Measurements from ENCODE around the gene CHD1.

CHD1 gene

DNA sequence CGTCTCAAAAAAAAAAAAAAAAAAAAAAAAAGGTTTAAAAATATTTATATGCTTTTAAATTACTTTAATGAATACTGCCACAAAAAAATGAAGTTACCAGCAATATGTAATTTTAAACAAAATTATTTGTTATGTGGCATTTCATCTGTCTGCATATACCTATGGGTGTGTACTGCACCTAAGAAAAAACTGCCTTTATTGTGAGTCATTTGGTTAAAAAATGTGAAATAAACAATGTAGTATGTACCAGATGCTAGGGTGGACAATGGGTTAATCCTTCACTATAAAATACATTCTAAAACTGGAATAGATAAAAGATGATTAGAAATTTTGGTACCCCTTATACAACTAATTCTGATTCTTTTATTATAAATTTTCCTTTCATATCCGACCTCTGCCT is 12.3 kb downstream of the CHD1 start:
- DNase-seq (ENCODE audit: low spot score) = no peak
- TF ChIP-seq, protein P1, sequence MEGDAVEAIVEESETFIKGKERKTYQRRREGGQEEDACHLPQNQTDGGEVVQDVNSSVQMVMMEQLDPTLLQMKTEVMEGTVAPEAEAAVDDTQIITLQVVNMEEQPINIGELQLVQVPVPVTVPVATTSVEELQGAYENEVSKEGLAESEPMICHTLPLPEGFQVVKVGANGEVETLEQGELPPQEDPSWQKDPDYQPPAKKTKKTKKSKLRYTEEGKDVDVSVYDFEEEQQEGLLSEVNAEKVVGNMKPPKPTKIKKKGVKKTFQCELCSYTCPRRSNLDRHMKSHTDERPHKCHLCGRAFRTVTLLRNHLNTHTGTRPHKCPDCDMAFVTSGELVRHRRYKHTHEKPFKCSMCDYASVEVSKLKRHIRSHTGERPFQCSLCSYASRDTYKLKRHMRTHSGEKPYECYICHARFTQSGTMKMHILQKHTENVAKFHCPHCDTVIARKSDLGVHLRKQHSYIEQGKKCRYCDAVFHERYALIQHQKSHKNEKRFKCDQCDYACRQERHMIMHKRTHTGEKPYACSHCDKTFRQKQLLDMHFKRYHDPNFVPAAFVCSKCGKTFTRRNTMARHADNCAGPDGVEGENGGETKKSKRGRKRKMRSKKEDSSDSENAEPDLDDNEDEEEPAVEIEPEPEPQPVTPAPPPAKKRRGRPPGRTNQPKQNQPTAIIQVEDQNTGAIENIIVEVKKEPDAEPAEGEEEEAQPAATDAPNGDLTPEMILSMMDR (IDR thresholded peaks at IDR 0.05; ENCODE audit: extremely low read depth, insufficient read depth, missing control alignments) = no peak
- in situ Hi-C loops (cut with MboI; ENCODE audit: low pct_unique_long_range_greater_than_20kb, low sequenced_read_pairs, unreplicated experiment) = no loop called here

GRCh38 chr5:98913911-98914310 is 14.9 kb downstream of the CHD1 start:
- TF ChIP-seq, protein P1 (IDR thresholded peaks at IDR 0.05; ENCODE audit: extremely low read depth, insufficient read depth, missing control alignments) = no peak
- in situ Hi-C loops (cut with MboI; ENCODE audit: low pct_unique_long_range_greater_than_20kb, low sequenced_read_pairs, unreplicated experiment) = loop anchor here (5.0 kb wide), 1 partner anchor 118 kb away; no protein-coding TSS in a partner anchor
- DNase-seq (ENCODE audit: low spot score) = no peak

DNA sequence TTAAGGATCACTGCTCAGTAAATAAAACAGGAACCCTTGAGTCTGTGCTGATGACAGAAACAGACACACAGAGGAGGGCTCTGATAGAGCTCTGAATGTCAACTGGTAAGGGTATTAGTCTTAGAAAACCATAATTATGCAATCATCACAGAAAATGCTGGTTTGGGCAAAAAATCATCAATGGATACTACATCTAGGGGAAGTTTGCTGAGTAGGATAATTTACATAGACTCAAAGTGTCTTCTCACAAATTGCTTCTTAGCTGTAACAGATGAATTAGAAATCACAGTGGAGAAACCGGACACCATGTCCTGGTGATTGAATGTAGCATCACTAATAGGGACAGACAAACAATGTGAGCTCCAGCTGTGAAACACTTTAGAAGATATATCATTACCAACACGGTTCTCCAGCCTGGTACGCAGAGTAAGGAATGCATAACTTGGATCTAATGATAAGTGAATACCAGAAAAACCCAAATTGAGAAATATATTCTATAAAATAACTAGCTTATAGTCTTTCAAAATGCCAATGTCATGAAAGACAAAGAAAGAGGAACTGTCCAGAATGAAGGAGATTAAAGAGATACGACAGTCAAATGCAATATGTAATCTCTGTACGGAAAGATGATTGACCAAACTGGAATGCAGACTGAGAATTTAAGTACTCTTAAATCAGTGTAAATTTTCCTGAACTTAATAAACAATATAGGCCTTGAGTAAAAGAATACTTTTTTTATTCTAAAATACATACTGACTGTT is 17.3 kb downstream of the CHD1 start:
- no peak for DNase-seq (ENCODE audit: low spot score)
- in situ Hi-C loops (cut with MboI; ENCODE audit: low pct_unique_long_range_greater_than_20kb, low sequenced_read_pairs, unreplicated experiment) = loop anchor here (5.0 kb wide), 1 partner anchor 121 kb away; no protein-coding TSS in a partner anchor

GRCh38 chr5:98909363-98909762 is 19.4 kb downstream of the CHD1 start:
- DNase-seq (ENCODE audit: low spot score) = no peak
- in situ Hi-C loops (cut with MboI; ENCODE audit: low pct_unique_long_range_greater_than_20kb, low sequenced_read_pairs, unreplicated experiment) = no loop called here
- TF ChIP-seq, protein P1 (IDR thresholded peaks at IDR 0.05; ENCODE audit: extremely low read depth, insufficient read depth, missing control alignments) = no peak

More for the DNA sequence above, 17.3 kb downstream of the CHD1 start:
- TF ChIP-seq, protein P1 (IDR thresholded peaks at IDR 0.05; ENCODE audit: extremely low read depth, insufficient read depth, missing control alignments) = no peak

- TF ChIP-seq, protein P1 (IDR thresholded peaks at IDR 0.05; ENCODE audit: extremely low read depth, insufficient read depth, missing control alignments) = no peak
- DNase-seq (ENCODE audit: low spot score) = no peak
- in situ Hi-C loops (cut with MboI; ENCODE audit: low pct_unique_long_range_greater_than_20kb, low sequenced_read_pairs, unreplicated experiment) = no loop called here
Observed at GRCh38 chr5:98907951-98908350, 20.9 kb downstream of the CHD1 start.

DNA sequence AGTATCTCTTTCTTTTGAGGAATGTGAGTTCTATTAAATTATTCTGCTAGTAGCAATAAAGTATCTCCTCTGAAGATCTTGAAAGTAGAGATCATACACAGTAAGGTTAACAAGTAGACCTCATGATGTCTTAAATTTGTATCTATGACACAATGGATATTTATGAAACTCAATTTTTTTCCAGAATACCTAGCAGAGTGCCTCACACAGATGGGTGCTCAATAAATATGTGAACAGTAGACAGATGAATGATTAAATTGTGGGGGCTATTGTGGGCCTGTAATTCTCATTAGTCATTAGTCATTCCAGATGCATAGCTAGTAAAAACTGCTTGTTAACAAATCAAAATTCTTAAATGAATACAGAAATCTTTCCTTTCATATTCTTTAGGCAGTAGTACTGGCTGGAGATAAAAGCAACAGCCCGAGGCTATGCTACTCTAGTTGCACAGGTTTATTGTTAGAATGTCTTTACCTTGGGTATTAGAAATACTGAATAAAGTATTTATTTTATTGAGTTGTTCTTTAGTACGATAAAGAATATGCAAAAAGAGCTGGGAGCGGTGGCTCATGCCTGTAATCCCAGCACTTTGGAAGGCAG is 22.0 kb downstream of the CHD1 start:
- in situ Hi-C loops (cut with MboI; ENCODE audit: low pct_unique_long_range_greater_than_20kb, low sequenced_read_pairs, unreplicated experiment) = no loop called here
- no peak for DNase-seq (ENCODE audit: low spot score)
- TF ChIP-seq, protein P1 (IDR thresholded peaks at IDR 0.05; ENCODE audit: extremely low read depth, insufficient read depth, missing control alignments) = no peak
